HEK293 (cell line): ENCODE data around the gene HIPK2.
A peak's percentile ranks its signal among the peaks of the same experiment; 100 is the strongest.

Experiments
- CTCF ChIA-PET: fragments of 350-600 bp; formaldehyde crosslinking; extraction: SDS; loops from one replicate; lab custom pipeline; 2021; ENCODE audit warnings: antibody characterized with exemption; lab: Yijun Ruan, JAX
- POLR2A ChIA-PET: fragments of 300-600 bp; formaldehyde crosslinking; extraction: SDS; loops from one replicate; lab custom pipeline; 2020; ENCODE audit warnings: antibody characterized with exemption, inconsistent platforms; lab: Yijun Ruan, JAX
- H3K27ac ChIP-seq: fragments of 200-500 bp; sonication (Bioruptor generic); 2 replicates; pipeline ENCODE4 v1.5.1; 2014; ENCODE audit warnings: low read depth, low read length, control low read depth, inconsistent platforms; ENCODE audit errors: extremely low read depth
- H3K36me3 ChIP-seq, 2 experiments: fragments of 200-500 bp in 1 of 2; sonication (Bioruptor generic) in 1 of 2; 1 replicate in 1 of 2; 2 replicates in 1 of 2; pipeline ENCODE4 v1.5.1; 2014 to 2017; ENCODE audit warnings: inconsistent platforms in 2 of 2, low read length in 2 of 2; ENCODE audit not compliant: control insufficient read depth in 2 of 2, insufficient read depth in 1 of 2
- H3K4me1 ChIP-seq: fragments of 200-500 bp; sonication (Bioruptor generic); 2 replicates; pipeline ENCODE4 v1.5.1; 2014; ENCODE audit warnings: mild to moderate bottlenecking, low read length, inconsistent platforms; ENCODE audit not compliant: control insufficient read depth, insufficient read depth
- H3K4me3 ChIP-seq: 2 replicates; pipeline ENCODE4 v1.5.1; 2011; ENCODE audit warnings: low read depth, mild to moderate bottlenecking, control low read depth, low read length, moderate library complexity
- H3K9me3 ChIP-seq: fragments of 200-500 bp; sonication (Bioruptor generic); 2 replicates; pipeline ENCODE4 v1.5.1; 2014; ENCODE audit warnings: low read depth, low read length, inconsistent platforms; ENCODE audit not compliant: control insufficient read depth, insufficient read depth
- BCL6B ChIP-seq: fragments of 450-650 bp; formaldehyde crosslinking; IDR thresholded peaks from 2 replicates; pipeline ENCODE4 v1.5.1; 2017; ENCODE audit warnings: missing biosample characterization, missing genetic modification characterization
- OSR2 ChIP-seq: fragments of 450-650 bp; formaldehyde crosslinking; IDR thresholded peaks from 2 replicates; pipeline ENCODE4 v1.5.1; 2016; ENCODE audit warnings: missing biosample characterization, missing genetic modification characterization
- SCRT2 ChIP-seq: fragments of 450-650 bp; formaldehyde crosslinking; IDR thresholded peaks from 2 replicates; pipeline ENCODE4 v1.5.1; 2016; ENCODE audit warnings: missing biosample characterization, missing genetic modification characterization
- ZFP37 ChIP-seq: fragments of 450-650 bp; formaldehyde crosslinking; IDR thresholded peaks from 2 replicates; pipeline ENCODE4 v1.5.1; 2016; ENCODE audit warnings: missing biosample characterization, missing genetic modification characterization
- ZFP69B ChIP-seq: fragments of 450-650 bp; formaldehyde crosslinking; IDR thresholded peaks from 2 replicates; pipeline ENCODE4 v1.5.1; 2016; ENCODE audit warnings: missing biosample characterization, missing genetic modification characterization
- ZNF112 ChIP-seq: fragments of 450-650 bp; formaldehyde crosslinking; IDR thresholded peaks from 2 replicates; pipeline ENCODE4 v1.5.0; 2017; ENCODE audit warnings: missing biosample characterization, missing genetic modification characterization
- ZNF121 ChIP-seq: fragments of 450-650 bp; formaldehyde crosslinking; IDR thresholded peaks from 2 replicates; pipeline ENCODE4 v1.5.1; 2016; ENCODE audit warnings: missing biosample characterization, missing genetic modification characterization
- ZNF221 ChIP-seq: fragments of 450-650 bp; formaldehyde crosslinking; IDR thresholded peaks from 2 replicates; pipeline ENCODE4 v1.5.1; 2017; ENCODE audit warnings: missing biosample characterization, missing genetic modification characterization, borderline replicate concordance
- ZNF248 ChIP-seq: fragments of 450-650 bp; formaldehyde crosslinking; IDR thresholded peaks from 2 replicates; pipeline ENCODE4 v1.5.1; 2017; ENCODE audit warnings: missing biosample characterization, missing genetic modification characterization
- ZNF302 ChIP-seq: fragments of 450-650 bp; formaldehyde crosslinking; IDR thresholded peaks from 2 replicates; pipeline ENCODE4 v1.5.1; 2016; ENCODE audit warnings: missing biosample characterization, missing genetic modification characterization, low read depth
- ZNF423 ChIP-seq: fragments of 450-650 bp; formaldehyde crosslinking; IDR thresholded peaks from 2 replicates; pipeline ENCODE4 v1.5.1; 2016; ENCODE audit warnings: missing biosample characterization, missing genetic modification characterization
- ZNF449 ChIP-seq: fragments of 450-650 bp; formaldehyde crosslinking; IDR thresholded peaks from 2 replicates; pipeline ENCODE4 v1.5.1; 2017; ENCODE audit warnings: missing biosample characterization, mild to moderate bottlenecking, missing genetic modification characterization, moderate library complexity
- ZNF48 ChIP-seq: fragments of 450-650 bp; formaldehyde crosslinking; IDR thresholded peaks from 2 replicates; pipeline ENCODE4 v1.5.1; 2016; ENCODE audit warnings: missing biosample characterization, missing genetic modification characterization
- ZNF544 ChIP-seq: fragments of 450-650 bp; formaldehyde crosslinking; IDR thresholded peaks from 2 replicates; pipeline ENCODE4 v1.5.0; 2017; ENCODE audit warnings: missing biosample characterization, missing genetic modification characterization
- ZNF596 ChIP-seq: fragments of 450-650 bp; IDR thresholded peaks from 2 replicates; pipeline ENCODE4 v1.5.0; 2018; ENCODE audit warnings: missing biosample characterization, mild to moderate bottlenecking, missing genetic modification characterization, moderate library complexity
- ZNF623 ChIP-seq: fragments of 450-650 bp; formaldehyde crosslinking; IDR thresholded peaks from 2 replicates; pipeline ENCODE4 v1.5.1; 2016; ENCODE audit warnings: missing biosample characterization, missing genetic modification characterization
- ZNF624 ChIP-seq: fragments of 450-650 bp; formaldehyde crosslinking; IDR thresholded peaks from 2 replicates; pipeline ENCODE4 v1.5.1; 2017; ENCODE audit warnings: missing biosample characterization, missing genetic modification characterization
- ZNF654 ChIP-seq: fragments of 450-650 bp; formaldehyde crosslinking; IDR thresholded peaks from 2 replicates; pipeline ENCODE4 v1.5.1; 2016; ENCODE audit warnings: low read depth, missing biosample characterization, missing genetic modification characterization
- ZNF768 ChIP-seq: fragments of 450-650 bp; formaldehyde crosslinking; IDR thresholded peaks from 2 replicates; pipeline ENCODE4 v1.5.1; 2018; ENCODE audit warnings: missing biosample characterization, mild to moderate bottlenecking, missing genetic modification characterization
- TF ChIP-seq, protein P1 (sequence below): fragments of 450-650 bp; formaldehyde crosslinking; IDR thresholded peaks from 2 replicates; pipeline ENCODE4 v1.5.1; 2016; ENCODE audit warnings: missing biosample characterization, missing genetic modification characterization

Gene HIPK2

GRCh38 chr7:139618482-139619366, 159.1 kb downstream of the HIPK2 start:
- H3K9me3 ChIP-seq: no peaks in the 10 kb centered on the region
- TF ChIP-seq ZNF654 (tag by site-specific recombination) (0 out of 2 replicates have a peak, but pooled peaks have one; percentile 15), ZFP37 (tag by site-specific recombination) (no peak)
- H3K4me1 ChIP-seq: no peaks in the 10 kb centered on the region
- no peak overlapping the region for H3K4me3 ChIP-seq
- no peak overlapping the region for H3K27ac ChIP-seq
- CTCF ChIA-PET: interaction anchor here (0.5 to 5.3 kb wide), 24 partner anchors 9 to 711 kb away, joined by 3 to 40 read pairs (median 4); no protein-coding TSS in a partner anchor
- POLR2A ChIA-PET: no interaction called here
- H3K36me3 ChIP-seq: peaks cover 0 to 62% of the 10 kb centered on the region in 2 experiments; a peak in 1 of 3 replicates

DNA sequence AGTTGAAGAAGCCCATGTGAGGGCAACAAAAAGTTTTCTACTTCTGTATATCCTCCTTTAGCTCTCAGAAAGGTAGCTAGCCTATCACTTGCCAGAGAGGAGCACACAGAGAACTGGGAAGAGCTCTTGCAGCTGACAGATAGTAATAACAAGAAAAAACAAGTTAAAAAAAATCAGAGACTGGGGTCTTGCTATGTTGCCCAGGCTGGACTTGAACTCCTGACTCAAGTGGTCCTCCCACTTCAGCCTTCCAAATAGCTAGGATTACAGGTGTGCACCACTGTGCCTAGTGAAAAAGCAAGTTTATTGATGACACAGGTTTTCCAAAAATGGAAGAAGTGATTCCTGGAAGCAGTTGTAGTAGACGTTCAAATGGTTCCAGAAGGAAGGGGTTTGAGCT, 160.7 kb downstream of the HIPK2 start:
- CTCF ChIA-PET: interaction anchor here (1.0 to 5.3 kb wide), 7 partner anchors 15 to 387 kb away, joined by 3 to 40 read pairs (median 5); no protein-coding TSS in a partner anchor

DNA sequence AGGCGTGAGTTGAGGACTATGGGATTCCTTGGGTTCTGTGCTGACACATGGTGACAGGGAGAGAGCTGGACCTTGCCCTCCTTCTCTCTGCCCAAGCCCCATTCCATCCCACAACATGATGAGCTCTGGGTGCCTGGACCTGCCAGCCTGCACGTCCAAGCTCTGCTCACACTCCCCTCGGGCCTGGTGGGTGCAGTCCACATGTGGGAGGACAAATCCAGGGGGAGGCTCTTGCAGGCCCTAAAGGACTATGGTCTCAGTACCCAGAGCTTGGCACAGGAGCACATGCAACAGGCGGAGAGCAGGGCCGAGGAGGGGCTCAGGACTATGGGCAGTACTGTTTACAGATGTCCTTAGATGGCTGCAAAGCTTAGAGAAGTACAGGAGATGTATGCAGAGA, 162.9 kb downstream of the HIPK2 start:
- Histone ChIP-seq H3K4me1 (no peaks in the 10 kb centered on the region), H3K4me3 (no peak overlapping the region), H3K9me3 (no peaks in the 10 kb centered on the region), H3K27ac (no peak overlapping the region)
- CTCF ChIA-PET: no interaction called here
- TF ChIP-seq ZNF112 (tag by site-specific recombination): no peak
- 0 out of 2 replicates have a peak, but pooled peaks have one; percentile 11 for TF ChIP-seq SCRT2 (tag by site-specific recombination)
- TF ChIP-seq, all 188 proteins: peak for 1
- H3K36me3 ChIP-seq: peaks cover 0 to 78% of the 10 kb centered on the region in 2 experiments; a peak in 2 of 3 replicates
- POLR2A ChIA-PET: no interaction called here

More for the DNA sequence above, 160.7 kb downstream of the HIPK2 start:
- H3K4me3 ChIP-seq: no peak overlapping the region
- POLR2A ChIA-PET: no interaction called here
- no peaks in the 10 kb centered on the region for H3K9me3 ChIP-seq
- peak; percentile 58; the same call in 1 of the 2 replicates for TF ChIP-seq ZNF121 (tag by site-specific recombination)
- no peak for TF ChIP-seq ZNF768 (tag by site-specific recombination)
- H3K27ac ChIP-seq: no peak overlapping the region
- peaks cover 0 to 74% of the 10 kb centered on the region in 2 experiments; a peak in 1 of 3 replicates for H3K36me3 ChIP-seq
- H3K4me1 ChIP-seq: no peaks in the 10 kb centered on the region

DNA sequence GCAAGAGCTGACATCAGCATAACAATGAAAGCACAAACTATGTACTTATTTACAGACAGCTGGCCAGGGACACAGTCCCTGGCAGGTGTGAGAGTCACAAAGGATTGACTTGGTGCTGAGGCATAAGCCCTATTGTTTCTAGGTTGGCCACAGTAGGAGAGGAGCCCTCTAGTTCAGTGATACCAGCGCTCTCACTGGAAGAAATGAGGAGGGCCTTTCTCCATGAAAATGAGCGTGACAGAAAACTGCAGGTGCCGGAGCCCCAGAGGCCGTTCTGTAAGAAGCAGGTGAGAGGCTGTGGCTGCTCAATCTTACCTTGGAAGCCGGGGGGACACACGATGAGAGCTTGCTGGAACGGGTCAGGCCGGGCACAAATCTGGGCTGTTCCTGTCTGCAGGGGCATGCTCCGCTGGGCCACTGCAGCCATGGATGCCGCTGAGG, 163.8 kb downstream of the HIPK2 start:
- ChIA-PET CTCF (interaction anchor here (1.0 kb wide), 1 partner anchor 12 kb away, joined by 6 read pairs; no protein-coding TSS in a partner anchor), POLR2A (no interaction called here)
- H3K36me3 ChIP-seq: peaks cover 0 to 72% of the 10 kb centered on the region in 2 experiments; a peak in 2 of 3 replicates
- H3K4me3 ChIP-seq: no peak overlapping the region
- no peaks in the 10 kb centered on the region for H3K4me1 ChIP-seq
- no peaks in the 10 kb centered on the region for H3K9me3 ChIP-seq
- no peak overlapping the region for H3K27ac ChIP-seq
- no peak for TF ChIP-seq ZNF302 (tag by site-specific recombination)
- no peak for TF ChIP-seq ZFP69B
- TF ChIP-seq ZNF423 (tag by site-specific recombination): no peak
- TF ChIP-seq, protein P1, sequence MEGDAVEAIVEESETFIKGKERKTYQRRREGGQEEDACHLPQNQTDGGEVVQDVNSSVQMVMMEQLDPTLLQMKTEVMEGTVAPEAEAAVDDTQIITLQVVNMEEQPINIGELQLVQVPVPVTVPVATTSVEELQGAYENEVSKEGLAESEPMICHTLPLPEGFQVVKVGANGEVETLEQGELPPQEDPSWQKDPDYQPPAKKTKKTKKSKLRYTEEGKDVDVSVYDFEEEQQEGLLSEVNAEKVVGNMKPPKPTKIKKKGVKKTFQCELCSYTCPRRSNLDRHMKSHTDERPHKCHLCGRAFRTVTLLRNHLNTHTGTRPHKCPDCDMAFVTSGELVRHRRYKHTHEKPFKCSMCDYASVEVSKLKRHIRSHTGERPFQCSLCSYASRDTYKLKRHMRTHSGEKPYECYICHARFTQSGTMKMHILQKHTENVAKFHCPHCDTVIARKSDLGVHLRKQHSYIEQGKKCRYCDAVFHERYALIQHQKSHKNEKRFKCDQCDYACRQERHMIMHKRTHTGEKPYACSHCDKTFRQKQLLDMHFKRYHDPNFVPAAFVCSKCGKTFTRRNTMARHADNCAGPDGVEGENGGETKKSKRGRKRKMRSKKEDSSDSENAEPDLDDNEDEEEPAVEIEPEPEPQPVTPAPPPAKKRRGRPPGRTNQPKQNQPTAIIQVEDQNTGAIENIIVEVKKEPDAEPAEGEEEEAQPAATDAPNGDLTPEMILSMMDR: no peak
- no peak for TF ChIP-seq ZNF624 (tag by site-specific recombination)
- no peak for TF ChIP-seq ZNF596 (tag by site-specific recombination)
- TF ChIP-seq SCRT2 (tag by site-specific recombination): no peak
- TF ChIP-seq ZNF221 (tag by site-specific recombination): no peak
- TF ChIP-seq ZNF449: no peak
- TF ChIP-seq ZNF248: no peak
- TF ChIP-seq ZNF544: no peak
- TF ChIP-seq ZNF48: no peak
- TF ChIP-seq BCL6B (tag by site-specific recombination): no peak
- no peak for TF ChIP-seq OSR2 (tag by site-specific recombination)
- TF ChIP-seq ZNF623 (tag by site-specific recombination): no peak
